GM21381 (cell line): ENCODE data around the gene L1TD1.
"Not testable (repeated sequence)": the region's sequence is repeated elsewhere in the genome, so short reads cannot be mapped to it uniquely, and the experiment has no call there.

Experiments used
- ATAC-seq: cut with Tn5 transposase; IDR thresholded peaks from one replicate; pipeline ENCODE4 v1.9.1; 2021; ENCODE audit warnings: mild to moderate bottlenecking, moderate library complexity; ENCODE audit not compliant: unreplicated experiment

L1TD1 gene

DNA sequence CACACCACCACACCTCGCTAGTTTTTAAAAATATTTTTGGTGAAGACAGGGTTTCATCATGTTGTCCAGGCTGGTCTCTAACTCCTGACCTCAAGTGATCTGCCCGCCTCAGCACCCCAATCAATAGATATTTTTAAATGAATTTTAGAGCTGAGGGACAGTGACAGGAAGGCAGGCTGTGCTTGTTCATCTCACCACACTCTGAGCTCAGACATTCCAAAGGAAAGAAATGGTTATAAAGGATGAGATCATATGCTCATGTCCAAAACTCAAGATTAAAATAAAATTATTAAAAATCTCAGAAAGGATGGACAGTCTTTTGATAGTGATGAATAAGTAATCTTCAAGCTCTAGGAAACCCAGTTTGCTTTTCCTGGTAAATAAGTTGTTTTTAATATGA lies 40.9 kb downstream of the L1TD1 start:
- ATAC-seq, result no peak

DNA sequence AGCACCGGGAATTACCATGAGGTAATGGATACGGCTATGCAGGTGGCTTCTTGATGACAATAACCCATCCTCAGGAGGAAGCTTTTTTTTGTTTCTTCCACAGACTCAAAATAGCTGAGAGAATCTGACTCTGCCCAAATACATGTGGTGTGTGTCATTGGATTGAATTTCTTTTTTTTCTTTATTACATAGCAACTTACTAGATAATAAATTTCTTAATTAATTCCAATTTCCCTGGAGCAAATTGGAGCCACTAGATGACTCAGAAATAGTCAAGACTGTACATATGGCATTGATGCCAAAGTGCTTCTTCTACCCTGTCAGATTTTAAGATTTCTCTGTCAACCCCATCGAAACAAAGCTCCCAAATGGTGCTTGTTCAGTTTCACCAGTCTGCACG lies 42.7 kb downstream of the L1TD1 start:
- no peak for ATAC-seq

DNA sequence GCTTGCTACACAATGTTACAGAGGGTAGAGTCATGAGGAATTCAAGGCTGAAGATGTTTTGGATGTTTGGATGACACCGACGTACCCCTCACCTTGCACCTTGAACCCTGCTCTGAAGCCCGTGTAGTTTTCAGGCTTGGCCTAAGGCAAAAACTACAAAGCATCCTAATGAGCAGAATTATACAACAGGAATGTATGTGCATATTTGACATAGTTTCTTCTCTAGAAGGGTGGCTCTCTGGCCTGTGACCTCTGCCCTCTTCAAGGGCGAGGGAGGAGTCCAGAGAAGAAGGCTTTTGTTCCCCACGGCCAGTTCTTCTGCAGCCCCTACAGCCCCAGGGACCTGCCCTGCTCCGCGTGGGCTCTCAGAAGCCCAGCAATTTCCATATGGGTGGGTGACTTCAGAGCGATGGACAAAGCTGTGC lies 43.3 kb downstream of the L1TD1 start:
- no peak for ATAC-seq

- ATAC-seq, result no peak
These were observed 43.9 kb downstream of the L1TD1 start for GRCh38 chr1:62238507-62238906.

- not testable (repeated sequence) for ATAC-seq
These were observed 45.2 kb downstream of the L1TD1 start for GRCh38 chr1:62239652-62240403.

DNA sequence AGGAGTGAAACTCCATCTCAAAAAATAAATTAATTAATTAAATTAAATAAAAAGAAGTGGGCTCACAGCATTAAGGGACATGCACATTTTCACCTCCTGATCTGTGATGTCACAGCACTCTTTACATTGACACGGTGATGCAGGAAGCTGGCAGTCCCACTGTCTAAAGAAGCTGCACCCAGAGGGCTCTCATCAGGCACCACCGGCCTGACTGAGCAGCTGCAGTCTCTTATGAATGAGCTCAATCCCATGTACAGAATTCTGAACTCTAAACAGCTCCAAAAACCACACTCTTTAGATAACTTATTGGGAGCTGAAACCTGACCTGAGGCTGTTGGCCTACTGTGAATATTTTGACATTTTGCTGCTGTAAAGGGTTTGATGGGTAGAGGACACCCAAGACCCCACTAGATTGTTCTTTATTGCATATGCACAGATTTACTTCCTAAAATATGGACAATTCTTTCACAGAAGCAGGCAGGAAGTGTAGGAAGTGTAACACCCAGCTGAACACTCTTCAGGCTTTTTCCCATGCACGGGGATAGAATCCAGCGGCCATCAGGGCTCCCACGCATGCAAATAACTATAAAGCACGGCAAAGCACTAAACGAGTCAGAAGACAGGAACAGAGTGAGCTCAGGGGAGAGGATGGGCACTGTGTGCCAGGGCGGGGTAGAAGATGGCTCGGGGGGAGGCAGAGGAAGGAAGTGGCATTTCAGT lies 46.2 kb downstream of the L1TD1 start:
- no peak for ATAC-seq

- no peak for ATAC-seq
These were observed 46.9 kb downstream of the L1TD1 start for GRCh38 chr1:62241371-62242131.

- not testable (repeated sequence) for ATAC-seq
These were observed 49.7 kb downstream of the L1TD1 start for GRCh38 chr1:62244380-62244779.

DNA sequence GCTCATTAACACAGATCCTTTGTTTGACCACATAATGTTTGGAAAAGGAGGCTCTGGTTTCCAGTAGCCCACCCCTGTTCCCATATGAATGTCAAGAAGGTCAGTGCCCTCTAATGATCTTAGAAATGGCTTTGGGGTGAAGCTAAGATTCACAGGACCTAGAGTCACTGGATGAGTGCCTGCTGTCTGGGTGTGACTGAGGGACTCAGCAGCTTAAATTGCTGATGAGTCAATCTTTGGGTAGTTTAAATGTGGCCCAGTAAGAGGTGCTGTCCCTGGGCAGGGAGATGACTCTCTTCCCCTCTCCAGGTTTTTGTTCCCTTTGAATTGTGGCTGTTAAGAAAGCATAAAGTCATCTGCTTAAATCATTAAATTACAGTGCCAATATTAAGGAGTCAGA lies 50.6 kb downstream of the L1TD1 start:
- no peak for ATAC-seq

DNA sequence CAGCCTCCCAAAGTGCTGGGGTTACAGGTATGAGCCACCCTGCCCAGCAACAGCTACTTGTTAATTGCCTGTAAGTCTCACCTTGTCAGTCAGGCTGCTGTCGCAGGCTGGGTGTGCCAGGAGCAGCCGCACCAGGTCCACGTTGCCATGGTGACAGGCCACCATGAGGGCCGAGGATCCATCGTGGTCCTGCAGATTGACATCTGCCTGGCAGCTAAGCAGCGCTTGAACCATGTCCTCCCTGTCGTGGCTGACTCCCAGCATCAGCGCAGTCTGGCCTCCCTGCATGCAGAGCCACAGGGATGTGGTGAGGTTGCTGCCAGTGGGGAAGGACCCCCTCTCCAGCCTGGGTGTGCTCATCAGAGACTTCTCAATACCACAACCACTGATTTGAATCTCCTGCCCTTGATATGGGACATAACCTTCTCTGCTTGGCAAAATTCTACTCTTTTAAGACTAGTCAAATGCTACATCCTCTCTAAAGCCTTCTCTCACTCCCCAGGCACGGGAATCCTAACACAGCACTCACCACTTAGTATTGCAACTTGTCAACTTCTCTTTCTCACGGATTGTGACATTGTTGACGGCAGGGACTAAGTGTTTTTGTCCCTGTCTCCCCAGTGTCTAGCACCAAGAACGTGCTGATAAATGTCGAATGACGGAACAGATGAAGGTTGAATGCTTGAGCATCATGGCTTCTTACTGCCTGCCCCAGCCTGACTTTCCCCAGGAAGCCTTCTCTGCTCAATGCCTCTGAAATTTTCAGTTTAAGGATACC lies 52.9 kb downstream of the L1TD1 start:
- ATAC-seq, result no peak

- ATAC-seq, result no peak
These were observed 55.6 kb downstream of the L1TD1 start for GRCh38 chr1:62250126-62250726.

DNA sequence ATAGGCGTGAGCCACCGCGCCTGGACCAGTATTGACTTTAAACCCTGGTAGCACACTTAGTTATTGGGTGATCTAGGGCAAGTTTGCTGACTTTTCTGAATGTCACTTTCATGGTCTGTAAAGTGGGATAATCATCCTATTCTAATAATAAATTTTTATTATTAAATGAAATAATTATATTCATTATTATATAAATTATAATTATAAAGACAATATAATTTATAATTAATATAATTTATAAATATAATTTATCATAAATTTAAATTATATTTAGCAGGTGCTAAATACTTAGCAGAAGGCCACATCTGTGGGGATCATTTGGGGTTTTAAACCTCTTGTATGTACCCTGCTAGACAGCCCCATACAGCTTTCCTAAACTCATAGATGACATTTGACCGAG lies 64.9 kb downstream of the L1TD1 start:
- no peak for ATAC-seq

DNA sequence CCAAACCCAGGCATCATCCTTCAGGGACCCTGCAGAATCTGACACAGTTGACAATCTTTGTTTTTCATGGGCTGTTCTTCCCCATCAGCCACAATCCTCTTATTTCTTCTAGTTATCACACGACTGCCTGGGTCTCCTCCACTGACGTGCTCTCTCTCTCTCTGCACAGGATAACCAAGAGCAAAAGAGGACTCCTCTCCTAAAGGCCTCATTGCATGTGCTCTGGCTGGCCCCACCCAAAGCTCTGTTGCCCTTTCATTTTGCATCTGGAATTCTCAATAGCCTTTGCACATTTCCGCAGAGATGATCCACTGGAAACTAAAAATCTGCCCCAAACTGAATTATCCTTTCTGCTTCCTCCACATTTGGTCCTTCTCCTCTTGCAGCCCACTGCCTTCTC lies 66.0 kb downstream of the L1TD1 start:
- ATAC-seq, result no peak
